Fibroblast of the aortic adventitia (primary cell): Measurements from ENCODE around the gene ADARB2. TPM values are rescaled to one million over a fixed set of nuclear protein-coding genes. Genes with fewer than 3 reads are reported as not detected.

Experiments used
- DNase-seq: peaks from one replicate; pipeline ENCODE4 v3.0.0-alpha.2; 2010; ENCODE audit warnings: low read depth
- H3K4me3 ChIP-seq: 2 replicates; pipeline ENCODE4 v1.5.1; 2011; ENCODE audit warnings: low read depth, mild to moderate bottlenecking, control low read depth, low read length, moderate library complexity
- total RNA-seq: library from RNA; depleted of rRNA; stranded (reverse); fragments of >200 nt; gene quantifications from 2 replicates; pipeline ENCODE4 v1.2.3, GENCODE V29; 2012; ENCODE audit warnings: low replicate concordance
- TF ChIP-seq, protein P1 (sequence below): IDR thresholded peaks from 2 replicates; pipeline ENCODE4 v1.5.1; 2011; ENCODE audit warnings: mild to moderate bottlenecking, low read length, control low read depth, inconsistent platforms; ENCODE audit not compliant: insufficient read depth

ADARB2 gene
- total RNA-seq, 1 donor = not detected

DNA sequence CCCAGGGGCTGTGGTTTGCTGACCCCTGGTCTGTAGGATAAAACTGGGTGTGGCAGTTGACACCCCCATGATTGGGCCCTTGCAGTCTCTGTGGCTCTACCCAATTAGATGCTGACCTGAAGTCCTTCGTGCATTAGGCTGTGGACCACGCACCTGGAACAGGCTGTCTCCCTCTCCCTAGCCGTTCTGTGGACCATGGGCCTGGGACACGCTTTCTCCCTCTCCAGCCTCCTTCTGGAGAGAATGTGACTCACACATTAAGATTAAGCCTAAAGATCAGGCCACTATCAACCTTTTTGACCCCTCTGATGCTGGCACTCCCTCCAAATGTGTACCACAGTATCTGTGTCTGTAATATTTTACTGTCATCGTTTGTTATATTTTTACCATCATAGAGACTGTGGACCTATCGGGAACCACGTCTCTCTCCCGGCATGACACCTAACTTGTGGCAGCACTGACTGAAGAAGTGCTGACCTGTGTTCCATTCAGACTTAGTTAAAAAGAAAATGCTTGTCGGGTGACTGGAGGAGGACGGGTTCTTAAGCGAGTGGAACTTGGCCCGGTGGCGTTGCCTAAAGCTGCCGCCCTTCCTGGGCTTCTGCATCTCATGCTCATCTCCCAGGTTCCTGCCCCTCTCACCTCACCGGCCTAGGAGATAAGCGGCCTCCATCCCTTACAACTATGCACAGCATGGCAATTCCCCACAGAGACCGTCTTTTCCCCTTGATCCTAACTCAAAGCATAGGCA is 588.3 kb downstream of the ADARB2 start:
- TF ChIP-seq, protein P1, sequence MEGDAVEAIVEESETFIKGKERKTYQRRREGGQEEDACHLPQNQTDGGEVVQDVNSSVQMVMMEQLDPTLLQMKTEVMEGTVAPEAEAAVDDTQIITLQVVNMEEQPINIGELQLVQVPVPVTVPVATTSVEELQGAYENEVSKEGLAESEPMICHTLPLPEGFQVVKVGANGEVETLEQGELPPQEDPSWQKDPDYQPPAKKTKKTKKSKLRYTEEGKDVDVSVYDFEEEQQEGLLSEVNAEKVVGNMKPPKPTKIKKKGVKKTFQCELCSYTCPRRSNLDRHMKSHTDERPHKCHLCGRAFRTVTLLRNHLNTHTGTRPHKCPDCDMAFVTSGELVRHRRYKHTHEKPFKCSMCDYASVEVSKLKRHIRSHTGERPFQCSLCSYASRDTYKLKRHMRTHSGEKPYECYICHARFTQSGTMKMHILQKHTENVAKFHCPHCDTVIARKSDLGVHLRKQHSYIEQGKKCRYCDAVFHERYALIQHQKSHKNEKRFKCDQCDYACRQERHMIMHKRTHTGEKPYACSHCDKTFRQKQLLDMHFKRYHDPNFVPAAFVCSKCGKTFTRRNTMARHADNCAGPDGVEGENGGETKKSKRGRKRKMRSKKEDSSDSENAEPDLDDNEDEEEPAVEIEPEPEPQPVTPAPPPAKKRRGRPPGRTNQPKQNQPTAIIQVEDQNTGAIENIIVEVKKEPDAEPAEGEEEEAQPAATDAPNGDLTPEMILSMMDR = no peak

DNA sequence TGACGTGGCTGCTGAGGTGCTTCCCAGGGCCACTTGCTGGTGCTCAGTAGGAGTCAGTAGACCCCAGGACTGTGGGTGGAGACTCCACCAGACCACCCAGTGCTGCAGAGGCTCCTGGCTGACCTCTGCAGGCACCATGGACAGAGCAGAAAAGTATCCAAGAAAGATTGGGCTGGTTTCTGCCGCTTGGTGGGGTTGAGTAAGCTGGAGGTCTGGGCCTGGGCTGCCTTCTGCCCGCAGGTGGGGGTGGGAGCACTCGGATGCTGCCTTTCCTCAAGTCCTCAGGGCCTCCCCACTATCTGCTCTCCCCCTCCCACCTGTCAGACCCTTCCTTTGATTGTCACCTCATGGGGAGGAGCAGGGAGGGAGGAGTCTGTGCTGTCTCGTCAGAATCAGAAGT is 589.5 kb downstream of the ADARB2 start:
- DNase-seq = no peak
- TF ChIP-seq, protein P1 = no peak
- no peak overlapping the region for H3K4me3 ChIP-seq

More for the DNA sequence above, 588.3 kb downstream of the ADARB2 start:
- DNase-seq = no peak
- H3K4me3 ChIP-seq = no peak overlapping the region

DNA sequence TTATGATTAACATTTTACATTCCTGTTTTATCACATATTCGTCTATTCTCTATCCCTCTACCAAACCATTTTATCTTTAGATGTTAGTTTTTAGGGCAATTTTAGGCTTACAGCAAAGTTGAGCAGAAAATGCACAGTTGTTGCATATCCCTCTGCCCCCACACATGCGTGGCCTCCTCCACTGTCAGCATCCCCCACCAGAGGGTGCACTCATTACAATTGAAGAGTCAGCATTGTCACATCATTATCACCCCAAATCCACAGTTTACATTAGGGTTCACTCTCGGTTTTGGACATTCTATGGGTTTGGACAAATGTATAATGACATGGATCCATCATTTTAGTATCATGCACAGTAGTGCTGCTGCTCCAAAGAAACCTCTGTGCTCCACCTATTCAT is 594.7 kb downstream of the ADARB2 start:
- DNase-seq = no peak
- H3K4me3 ChIP-seq = no peak overlapping the region

DNA sequence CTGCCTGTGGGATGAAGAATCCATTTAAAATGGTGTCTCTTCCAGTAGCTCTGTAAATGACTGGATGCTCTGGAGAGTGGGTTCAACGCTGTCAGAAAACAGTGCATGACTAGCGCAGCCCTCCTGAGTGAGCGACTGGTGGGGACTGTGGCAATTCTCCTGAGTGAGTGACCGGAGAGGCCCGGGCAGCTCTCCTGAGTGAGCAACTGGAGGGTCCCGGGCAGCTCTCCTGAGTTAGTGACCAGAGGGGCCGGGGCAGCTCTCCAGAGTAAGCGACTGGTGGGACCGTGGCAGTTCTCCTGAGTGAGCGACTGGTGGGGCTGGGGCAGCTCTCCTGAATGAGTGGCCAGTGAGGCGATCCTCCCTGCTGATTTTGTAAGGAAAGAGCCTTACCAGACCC is 595.6 kb downstream of the ADARB2 start:
- no peak overlapping the region for H3K4me3 ChIP-seq
- TF ChIP-seq, protein P1 = no peak
- no peak for DNase-seq

More for the DNA sequence above, 594.7 kb downstream of the ADARB2 start:
- TF ChIP-seq, protein P1 = no peak

DNA sequence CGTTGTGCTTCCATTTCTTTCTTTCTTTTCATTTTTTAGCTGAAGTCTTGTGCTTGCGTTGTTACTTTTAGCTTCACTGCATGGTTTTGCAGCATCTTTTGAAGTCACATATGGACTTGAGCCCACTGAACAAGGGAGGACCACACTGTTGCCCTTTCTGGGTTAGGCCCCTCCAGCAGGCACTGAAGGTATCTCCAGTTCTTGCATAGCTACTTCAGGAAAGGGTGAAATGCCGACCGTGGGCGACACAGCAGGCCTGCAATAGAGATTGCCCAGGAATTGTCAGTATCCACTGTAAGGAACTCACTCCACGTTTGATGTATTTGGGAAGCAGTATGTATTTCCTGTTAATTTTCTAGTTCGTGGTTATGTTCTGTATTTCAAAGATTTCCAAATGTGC is 596.1 kb downstream of the ADARB2 start:
- DNase-seq = no peak
- no peak overlapping the region for H3K4me3 ChIP-seq
- TF ChIP-seq, protein P1 = no peak

DNA sequence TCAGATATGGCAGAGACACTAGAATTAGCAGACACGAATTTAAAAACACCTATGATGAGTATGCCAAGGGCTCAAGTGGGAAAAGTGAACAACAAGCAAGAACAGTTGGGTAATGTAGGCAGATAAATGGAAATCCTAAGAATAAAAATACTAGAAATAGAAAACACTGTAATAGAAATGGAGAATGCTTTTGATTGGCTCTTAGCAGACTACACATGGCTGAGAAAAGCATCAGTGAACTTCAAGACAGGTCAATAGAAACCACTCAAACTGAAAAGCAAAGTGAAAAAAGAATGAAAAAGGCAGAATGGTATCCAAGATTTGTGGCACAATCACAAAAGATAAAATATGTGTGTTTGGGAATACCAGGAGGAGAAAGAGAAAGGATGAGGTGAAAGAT is 598.8 kb downstream of the ADARB2 start:
- no peak overlapping the region for H3K4me3 ChIP-seq
- DNase-seq = no peak
- TF ChIP-seq, protein P1 = no peak
